HCT116 (cell line): ENCODE results near the gene ZBTB47. TPM values are rescaled to one million over a fixed set of nuclear protein-coding genes. Genes with fewer than 3 reads are reported as not detected.

ENCODE experiments used
- ATAC-seq: fragments of 200-7000 bp; cut with Tn5 transposase; 2 replicates; pipeline ENCODE4 v1.9.1; 2020; ENCODE audit warnings: mild to moderate bottlenecking, moderate library complexity
- BruUV-seq: library from RNA; stranded (reverse); fragments of 400-500 nt; replicated peaks from 2 replicates; lab custom pipeline; 2021; lab: Mats Ljungman, UMichigan
- CTCF ChIA-PET: fragments of 300-600 bp; sonication (Branson Sonifier 250); formaldehyde crosslinking; loops from one replicate; lab custom pipeline; 2021; ENCODE audit warnings: antibody characterized with exemption; lab: Charles Lee
- POLR2A ChIA-PET: fragments of 300-600, 350-600 bp; sonication (Branson Sonifier 250); formaldehyde crosslinking; loops from one replicate; lab custom pipeline; 2021; ENCODE audit warnings: antibody characterized with exemption; lab: Charles Lee
- RAD21 ChIA-PET, 2 experiments: fragments of 300-600 bp; sonication (Branson Sonifier 250); formaldehyde crosslinking; loops; one replicate each; lab custom pipeline; 2023; ENCODE audit warnings: low total read pairs in 2 of 2; ENCODE audit not compliant: uncharacterized antibody in 2 of 2, unreplicated experiment in 2 of 2, low non-redundant PET in 1 of 2; lab: Charles Lee
- DNase-seq: peaks from one replicate; pipeline ENCODE4 v3.0.0-alpha.2; 2010; ENCODE audit warnings: low read depth, low spot score
- H2AFZ ChIP-seq: fragments of 200-600 bp; shearing (Covaris generic), sonication (generic); 2 replicates; pipeline ENCODE4 v1.6.1; 2017; ENCODE audit warnings: low read depth, mixed run types, mixed read lengths, antibody characterized with exemption, low read length; ENCODE audit not compliant: poor library complexity, severe bottlenecking
- H3K27ac ChIP-seq: 2 replicates; pipeline ENCODE4 v1.5.1; 2012; ENCODE audit warnings: low read depth, low read length
- H3K27me3 ChIP-seq: fragments of 200-600 bp; sonication (generic); 2 replicates; pipeline ENCODE4 v1.6.1; 2016; ENCODE audit warnings: mixed run types, low read length, mixed read lengths; ENCODE audit not compliant: insufficient read depth
- H3K36me3 ChIP-seq, 2 experiments: fragments of 200-500 bp in 1 of 2; fragments of 200-600 bp in 1 of 2; sonication (Bioruptor generic) in 1 of 2; sonication (generic) in 1 of 2; 2 replicates each; pipeline versions ENCODE4 v1.5.1 to v1.6.1; 2014 to 2016; ENCODE audit warnings: low read length in 2 of 2, inconsistent platforms in 1 of 2, mixed read lengths in 1 of 2, mixed run types in 1 of 2; ENCODE audit not compliant: insufficient read depth in 2 of 2, control insufficient read depth in 1 of 2
- H3K4me1 ChIP-seq, 2 experiments: fragments of 200-600 bp in 1 of 2; sonication (generic) in 1 of 2; 2 replicates each; pipeline versions ENCODE4 v1.5.1 to v1.6.1; 2012 to 2017; ENCODE audit warnings: low read length in 2 of 2, inconsistent platforms in 1 of 2, mild to moderate bottlenecking in 1 of 2, mixed read lengths in 1 of 2, mixed run types in 1 of 2, moderate library complexity in 1 of 2; ENCODE audit not compliant: insufficient read depth in 2 of 2, control insufficient read depth in 1 of 2
- H3K4me2 ChIP-seq: fragments of 200-600 bp; sonication (generic); 2 replicates; pipeline ENCODE4 v1.6.1; 2017; ENCODE audit warnings: mixed run types, low read length, mixed read lengths
- H3K4me3 ChIP-seq, 2 experiments: fragments of 200-600 bp in 1 of 2; sonication (generic) in 1 of 2; replicated peaks in 1 of 2; 2 replicates each; pipeline ENCODE4 v1.5.1; 2011 to 2016; ENCODE audit warnings: low read length in 2 of 2, control low read depth in 1 of 2, low read depth in 1 of 2, mild to moderate bottlenecking in 1 of 2, mixed read lengths in 1 of 2, mixed run types in 1 of 2
- H3K79me2 ChIP-seq: fragments of 200-600 bp; sonication (generic); 2 replicates; pipeline ENCODE4 v1.6.1; 2017; ENCODE audit warnings: mild to moderate bottlenecking, mixed run types, low read length, moderate library complexity, mixed read lengths; ENCODE audit not compliant: insufficient read depth
- H3K9ac ChIP-seq: fragments of 200-600 bp; sonication (generic); 2 replicates; pipeline ENCODE4 v1.6.1; 2016; ENCODE audit warnings: low read length, mixed read lengths
- H3K9me2 ChIP-seq: fragments of 200-600 bp; sonication (generic), shearing (Covaris generic); 2 replicates; pipeline ENCODE4 v1.6.1; 2017; ENCODE audit warnings: mixed run types, mild to moderate bottlenecking, moderate library complexity; ENCODE audit not compliant: insufficient read depth
- H3K9me3 ChIP-seq, 2 experiments: fragments of 200-500 bp in 1 of 2; fragments of 200-600 bp in 1 of 2; sonication (Bioruptor generic) in 1 of 2; sonication (generic) in 1 of 2; 2 replicates each; pipeline ENCODE4 v1.6.1; 2014 to 2017; ENCODE audit warnings: low read length in 2 of 2, mixed read lengths in 2 of 2, inconsistent platforms in 1 of 2, low read depth in 1 of 2, mild to moderate bottlenecking in 1 of 2, mixed run types in 1 of 2, moderate library complexity in 1 of 2; ENCODE audit not compliant: control insufficient read depth in 1 of 2, insufficient read depth in 1 of 2
- H4K20me1 ChIP-seq: fragments of 200-600 bp; sonication (generic), shearing (Covaris generic); 2 replicates; pipeline ENCODE4 v1.6.1; 2017; ENCODE audit warnings: mixed run types, mild to moderate bottlenecking, moderate library complexity; ENCODE audit not compliant: insufficient read depth
- CBX3 ChIP-seq: IDR thresholded peaks from 2 replicates; pipeline ENCODE4 v1.6.1; 2012; ENCODE audit warnings: low read depth
- CEBPB ChIP-seq: IDR thresholded peaks from 2 replicates; pipeline ENCODE4 v1.6.1; 2012; ENCODE audit warnings: low read depth
- ELF1 ChIP-seq: IDR thresholded peaks from 2 replicates; pipeline ENCODE4 v1.6.1; 2012; ENCODE audit warnings: low read depth, borderline replicate concordance
- EZH2 ChIP-seq: fragments of 200-600 bp; sonication (generic); IDR thresholded peaks from 2 replicates; pipeline ENCODE4 v1.6.1; 2017; ENCODE audit warnings: antibody characterized with exemption, mixed run types
- EZH2phosphoT487 ChIP-seq: fragments of 200-600 bp; IDR thresholded peaks from 2 replicates; pipeline ENCODE4 v1.6.1; 2018; ENCODE audit warnings: antibody characterized with exemption, borderline replicate concordance
- POLR2A ChIP-seq: IDR thresholded peaks from 2 replicates; pipeline ENCODE4 v1.7.0; 2011; ENCODE audit warnings: borderline replicate concordance; ENCODE audit not compliant: insufficient read depth, insufficient read length; ENCODE audit errors: extremely low read depth
- POLR2AphosphoS5 ChIP-seq: IDR thresholded peaks from 2 replicates; pipeline ENCODE4 v1.6.1; 2011; ENCODE audit warnings: mild to moderate bottlenecking, low read depth, low read length, moderate library complexity
- RAD21 ChIP-seq: IDR thresholded peaks from 2 replicates; pipeline ENCODE4 v1.6.1; 2012; ENCODE audit warnings: low read depth, mild to moderate bottlenecking
- SIN3A ChIP-seq: IDR thresholded peaks from 2 replicates; pipeline ENCODE4 v1.6.1; 2012; ENCODE audit warnings: low read depth
- SP1 ChIP-seq: IDR thresholded peaks from 2 replicates; pipeline ENCODE4 v1.6.1; 2012; ENCODE audit warnings: low read depth
- SRF ChIP-seq: IDR thresholded peaks from 2 replicates; pipeline ENCODE4 v1.6.1; 2012; ENCODE audit warnings: low read depth
- TCF7L2 ChIP-seq: IDR thresholded peaks from 2 replicates; pipeline ENCODE4 v1.7.0; 2011; ENCODE audit warnings: borderline replicate concordance, inconsistent platforms; ENCODE audit not compliant: insufficient read depth, insufficient read length; ENCODE audit errors: extremely low read depth
- ZFX ChIP-seq: fragments of 450-650 bp; IDR thresholded peaks from 2 replicates; pipeline ENCODE4 v1.6.1; 2017
- ZNF274 ChIP-seq: fragments of 200-500 bp; sonication (Bioruptor generic); IDR thresholded peaks from 2 replicates; pipeline ENCODE4 v1.6.1; 2014; ENCODE audit warnings: mild to moderate bottlenecking, low read depth, low read length, inconsistent platforms
- intact Hi-C: fragments of 100-400 bp; cut with micrococcal nuclease; formaldehyde crosslinking; loops from 2 replicates; pipeline ENCODE4 v1.10.0; 2022
- total RNA-seq: library from RNA; stranded (reverse); gene quantifications from one replicate; pipeline ENCODE4 v1.2.1, GENCODE V29; 2021; ENCODE audit not compliant: unreplicated experiment
- TF ChIP-seq, protein P1 (sequence below): IDR thresholded peaks from 2 replicates; pipeline ENCODE4 v1.6.1; 2012; ENCODE audit warnings: low read depth
- TF ChIP-seq, protein P2 (sequence below): IDR thresholded peaks from 2 replicates; pipeline ENCODE4 v1.6.1; 2011; ENCODE audit warnings: mild to moderate bottlenecking, low read length, moderate library complexity; ENCODE audit not compliant: insufficient replicate concordance; ENCODE audit errors: extremely low read depth
- TF ChIP-seq, protein P3 (sequence below): IDR thresholded peaks from 2 replicates; pipeline ENCODE4 v1.6.1; 2012

ZBTB47 gene
- total RNA-seq, 1 experiment from 2014 or later = 6.3 TPM

DNA sequence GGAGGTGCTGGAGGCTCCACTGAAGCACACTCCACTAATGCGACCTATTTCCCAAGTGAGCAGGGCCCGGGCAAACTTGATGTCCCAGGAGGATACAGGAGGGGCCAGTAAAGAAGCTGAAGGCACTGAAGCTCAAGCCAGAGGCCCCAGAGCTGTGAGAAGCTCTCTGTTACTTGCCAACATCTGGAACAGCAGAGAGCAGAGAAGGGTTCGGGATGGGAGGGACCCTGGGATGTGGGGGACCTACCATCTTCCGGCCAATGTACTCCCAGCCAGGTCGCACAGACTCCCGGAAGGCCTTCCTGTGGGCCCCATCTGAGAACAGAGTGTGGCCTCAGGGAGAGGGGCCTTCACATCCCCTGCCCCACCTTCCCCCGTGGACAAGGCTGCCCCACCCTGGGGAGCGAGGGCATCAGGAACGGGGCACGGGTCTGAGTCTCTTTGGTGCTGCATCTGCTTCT lies 46.0 kb downstream of the ZBTB47 start:
- peaks cover 0 to 3% of the 10 kb centered on the region in 2 experiments; a peak in 1 of 4 replicates for H3K4me1 ChIP-seq
- H3K9ac ChIP-seq = no peak overlapping the region
- ATAC-seq (no peak), DNase-seq (no peak)
- RAD21 ChIA-PET = no interaction called here
- no peak overlapping the region for H2AFZ ChIP-seq
- CTCF ChIA-PET = no interaction called here
- H3K79me2 ChIP-seq = no peaks in the 10 kb centered on the region
- no peaks in the 10 kb centered on the region for H3K36me3 ChIP-seq
- no peak overlapping the region for H3K4me2 ChIP-seq
- H3K9me3 ChIP-seq = no peaks in the 10 kb centered on the region
- no peaks in the 10 kb centered on the region for H3K9me2 ChIP-seq
- no peaks in the 10 kb centered on the region for H4K20me1 ChIP-seq
- H3K27me3 ChIP-seq = 0 out of 2 replicates have a peak, but pooled peaks cover 3% of the 10 kb centered on the region
- TF ChIP-seq ZFX (no peak), TCF7L2 (no peak), RAD21 (no peak), EZH2 (no peak), SP1 (no peak), EZH2phosphoT487 (no peak), POLR2AphosphoS5 (no peak), SIN3A (no peak), POLR2A (no peak), CEBPB (no peak), ZNF274 (no peak), CBX3 (no peak), SRF (no peak), ELF1 (no peak)
- TF ChIP-seq, protein P1, sequence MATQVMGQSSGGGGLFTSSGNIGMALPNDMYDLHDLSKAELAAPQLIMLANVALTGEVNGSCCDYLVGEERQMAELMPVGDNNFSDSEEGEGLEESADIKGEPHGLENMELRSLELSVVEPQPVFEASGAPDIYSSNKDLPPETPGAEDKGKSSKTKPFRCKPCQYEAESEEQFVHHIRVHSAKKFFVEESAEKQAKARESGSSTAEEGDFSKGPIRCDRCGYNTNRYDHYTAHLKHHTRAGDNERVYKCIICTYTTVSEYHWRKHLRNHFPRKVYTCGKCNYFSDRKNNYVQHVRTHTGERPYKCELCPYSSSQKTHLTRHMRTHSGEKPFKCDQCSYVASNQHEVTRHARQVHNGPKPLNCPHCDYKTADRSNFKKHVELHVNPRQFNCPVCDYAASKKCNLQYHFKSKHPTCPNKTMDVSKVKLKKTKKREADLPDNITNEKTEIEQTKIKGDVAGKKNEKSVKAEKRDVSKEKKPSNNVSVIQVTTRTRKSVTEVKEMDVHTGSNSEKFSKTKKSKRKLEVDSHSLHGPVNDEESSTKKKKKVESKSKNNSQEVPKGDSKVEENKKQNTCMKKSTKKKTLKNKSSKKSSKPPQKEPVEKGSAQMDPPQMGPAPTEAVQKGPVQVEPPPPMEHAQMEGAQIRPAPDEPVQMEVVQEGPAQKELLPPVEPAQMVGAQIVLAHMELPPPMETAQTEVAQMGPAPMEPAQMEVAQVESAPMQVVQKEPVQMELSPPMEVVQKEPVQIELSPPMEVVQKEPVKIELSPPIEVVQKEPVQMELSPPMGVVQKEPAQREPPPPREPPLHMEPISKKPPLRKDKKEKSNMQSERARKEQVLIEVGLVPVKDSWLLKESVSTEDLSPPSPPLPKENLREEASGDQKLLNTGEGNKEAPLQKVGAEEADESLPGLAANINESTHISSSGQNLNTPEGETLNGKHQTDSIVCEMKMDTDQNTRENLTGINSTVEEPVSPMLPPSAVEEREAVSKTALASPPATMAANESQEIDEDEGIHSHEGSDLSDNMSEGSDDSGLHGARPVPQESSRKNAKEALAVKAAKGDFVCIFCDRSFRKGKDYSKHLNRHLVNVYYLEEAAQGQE = no peak
- TF ChIP-seq, protein P2, sequence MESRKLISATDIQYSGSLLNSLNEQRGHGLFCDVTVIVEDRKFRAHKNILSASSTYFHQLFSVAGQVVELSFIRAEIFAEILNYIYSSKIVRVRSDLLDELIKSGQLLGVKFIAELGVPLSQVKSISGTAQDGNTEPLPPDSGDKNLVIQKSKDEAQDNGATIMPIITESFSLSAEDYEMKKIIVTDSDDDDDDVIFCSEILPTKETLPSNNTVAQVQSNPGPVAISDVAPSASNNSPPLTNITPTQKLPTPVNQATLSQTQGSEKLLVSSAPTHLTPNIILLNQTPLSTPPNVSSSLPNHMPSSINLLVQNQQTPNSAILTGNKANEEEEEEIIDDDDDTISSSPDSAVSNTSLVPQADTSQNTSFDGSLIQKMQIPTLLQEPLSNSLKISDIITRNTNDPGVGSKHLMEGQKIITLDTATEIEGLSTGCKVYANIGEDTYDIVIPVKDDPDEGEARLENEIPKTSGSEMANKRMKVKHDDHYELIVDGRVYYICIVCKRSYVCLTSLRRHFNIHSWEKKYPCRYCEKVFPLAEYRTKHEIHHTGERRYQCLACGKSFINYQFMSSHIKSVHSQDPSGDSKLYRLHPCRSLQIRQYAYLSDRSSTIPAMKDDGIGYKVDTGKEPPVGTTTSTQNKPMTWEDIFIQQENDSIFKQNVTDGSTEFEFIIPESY = no peak
- TF ChIP-seq, protein P3, sequence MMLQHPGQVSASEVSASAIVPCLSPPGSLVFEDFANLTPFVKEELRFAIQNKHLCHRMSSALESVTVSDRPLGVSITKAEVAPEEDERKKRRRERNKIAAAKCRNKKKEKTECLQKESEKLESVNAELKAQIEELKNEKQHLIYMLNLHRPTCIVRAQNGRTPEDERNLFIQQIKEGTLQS = no peak
- no TSS peak for BruUV-seq
- H3K4me3 ChIP-seq = no peak overlapping the region
- POLR2A ChIA-PET = no interaction called here
- no peak overlapping the region for H3K27ac ChIP-seq
- intact Hi-C loops = no loop called here
